Upper lobe of left lung (tissue), 6 donors: ENCODE results near the gene BMP8A. TPM values are rescaled to one million over a fixed set of nuclear protein-coding genes. Genes with fewer than 3 reads are reported as not detected.

Source experiments
- ATAC-seq, 2 donors: fragments of 200-7000 bp; cut with Tn5 transposase; one replicate each; pipeline ENCODE4 v1.9.1; 2022; ENCODE audit warnings: mild to moderate bottlenecking in 2 of 2, moderate library complexity in 2 of 2; ENCODE audit not compliant: low FRiP score in 2 of 2
- DNase-seq, 2 donors: peaks; one replicate each; pipeline ENCODE4 v3.0.0-alpha.2; 2019 to 2020
- H3K27ac ChIP-seq, 4 donors: fragments of 200-600 bp; sonication (generic); one replicate each; pipeline ENCODE4 v1.5.1; 2016 to 2019
- H3K27me3 ChIP-seq, 4 donors: fragments of 200-600 bp; sonication (generic); one replicate each; pipeline ENCODE4 v1.5.1; 2017 to 2019
- H3K36me3 ChIP-seq, 4 donors: fragments of 200-600 bp; sonication (generic); one replicate each; pipeline ENCODE4 v1.5.1; 2016 to 2019
- H3K4me1 ChIP-seq, 4 donors: fragments of 200-600 bp; sonication (generic); one replicate each; pipeline ENCODE4 v1.5.1; 2018 to 2019
- H3K4me3 ChIP-seq, 4 donors: fragments of 200-600 bp; sonication (generic); one replicate each; pipeline ENCODE4 v1.5.1; 2017 to 2019; ENCODE audit warnings: mild to moderate bottlenecking in 2 of 4, moderate library complexity in 1 of 4
- H3K9me3 ChIP-seq, 4 donors: fragments of 200-600 bp; sonication (generic); one replicate each; pipeline ENCODE4 v1.5.1; 2018 to 2019
- CTCF ChIP-seq, 6 experiments: fragments of 450-650 bp in 4 of 6; fragments of 200-600 bp in 2 of 6; sonication (generic) in 2 of 6; IDR thresholded peaks; one replicate each; pipeline ENCODE4 v1.5.1; 2016 to 2019; ENCODE audit warnings: antibody characterized with exemption in 6 of 6
- EP300 ChIP-seq, 4 donors: sonication (generic); formaldehyde crosslinking; IDR thresholded peaks; one replicate each; pipeline ENCODE4 v1.5.1; 2017; ENCODE audit warnings: antibody characterized with exemption in 4 of 4, control low read depth in 2 of 4
- POLR2A ChIP-seq, 4 donors: fragments of 450-650 bp; IDR thresholded peaks; one replicate each; pipeline ENCODE4 v1.5.1; 2016 to 2017; ENCODE audit warnings: antibody characterized with exemption in 4 of 4, mild to moderate bottlenecking in 2 of 4
- POLR2AphosphoS5 ChIP-seq, 2 donors: sonication (generic); formaldehyde crosslinking; IDR thresholded peaks; one replicate each; pipeline ENCODE4 v1.5.1; 2017; ENCODE audit warnings: antibody characterized with exemption in 2 of 2
- WGBS, 2 donors: methylation state at CpG; one replicate each; pipeline ENCODE4 v1.1.5; 2017 to 2018; 5-methylcytosine and 5-hydroxymethylcytosine counted together
- total RNA-seq, 6 donors: library from RNA; depleted of rRNA in 4 of 6; stranded (reverse); fragments of >200 nt in 4 of 6; gene quantifications; one replicate each; pipeline versions ENCODE4 v1.1.0 to v1.2.1, GENCODE V29; 2016 to 2021
- donor health status: DM: no; HTN: no; CAD: no; lungs with moderate emphysema.
- donor health status: DM: no; HTN: yes; CAD: no; lungs with severe emphysema.

Gene BMP8A
- total RNA-seq, 6 donors from 2014 or later: 0.30 to 1.4 (median 0.88) TPM; not detected in 1

- WGBS, 2 donors: 75 to 78% methylated on average over 13 of the region's 13 CpGs
- peak in 1 of 4 donors; percentile 57 for TF ChIP-seq POLR2A (IDR thresholded peaks at IDR 0.05)
- TF ChIP-seq POLR2AphosphoS5 (IDR thresholded peaks at IDR 0.05): peak; percentile 33 to 62
- TF ChIP-seq CTCF (IDR thresholded peaks at IDR 0.05): no peak
- peak in 3 of 4 donors; percentile 11 to 49 (median 46) for TF ChIP-seq EP300 (IDR thresholded peaks at IDR 0.05)
- no peaks in the 10 kb centered on the region for H3K9me3 ChIP-seq
- H3K36me3 ChIP-seq: peaks cover 0 to 17% (median 7%) of the 10 kb centered on the region in 4 donors
- H3K4me3 ChIP-seq: no peak overlapping the region
- peak overlapping the region in 3 of 4 donors; percentile 37 to 54 (median 49) for H3K27ac ChIP-seq
- H3K4me1 ChIP-seq: peaks cover 0 to 11% (median 6%) of the 10 kb centered on the region in 4 donors
- DNase-seq: peak in 1 of 2 donors; percentile 76
- ATAC-seq: peak; percentile 80 to 87
- H3K27me3 ChIP-seq: no peaks in the 10 kb centered on the region
Measured at GRCh38 chr1:39540504-39541031, 49.1 kb downstream of the BMP8A start.

GRCh38 chr1:39542924-39543323, 51.5 kb downstream of the BMP8A start:
- TF ChIP-seq POLR2AphosphoS5 (IDR thresholded peaks at IDR 0.05): no peak
- no peak for TF ChIP-seq CTCF (IDR thresholded peaks at IDR 0.05)
- no peak for TF ChIP-seq EP300 (IDR thresholded peaks at IDR 0.05)
- no peak for TF ChIP-seq POLR2A (IDR thresholded peaks at IDR 0.05)
- no peak for DNase-seq
- peaks cover 0 to 35% (median 21%) of the 10 kb centered on the region in 4 donors for H3K36me3 ChIP-seq
- 97% methylated on average over 5 of the region's 5 CpGs for WGBS, 2 donors
- peaks cover 0 to 11% (median 6%) of the 10 kb centered on the region in 4 donors for H3K4me1 ChIP-seq
- no peaks in the 10 kb centered on the region for H3K27me3 ChIP-seq
- no peak overlapping the region for H3K27ac ChIP-seq
- no peak overlapping the region for H3K4me3 ChIP-seq
- no peaks in the 10 kb centered on the region for H3K9me3 ChIP-seq
- ATAC-seq: no peak

GRCh38 chr1:39544327-39544726, 52.9 kb downstream of the BMP8A start:
- H3K36me3 ChIP-seq: peaks cover 0 to 41% (median 25%) of the 10 kb centered on the region in 4 donors
- H3K4me1 ChIP-seq: peaks cover 0 to 5% (median 2%) of the 10 kb centered on the region in 4 donors
- 67 to 71% methylated on average over 4 of the region's 4 CpGs for WGBS, 2 donors
- TF ChIP-seq CTCF (IDR thresholded peaks at IDR 0.05) (no peak), POLR2A (IDR thresholded peaks at IDR 0.05) (no peak), EP300 (IDR thresholded peaks at IDR 0.05) (no peak)
- H3K9me3 ChIP-seq: no peaks in the 10 kb centered on the region
- ATAC-seq (no peak), DNase-seq (no peak)
- no peak overlapping the region for H3K4me3 ChIP-seq
- no peaks in the 10 kb centered on the region for H3K27me3 ChIP-seq
- H3K27ac ChIP-seq: no peak overlapping the region

GRCh38 chr1:39545531-39545930, 54.1 kb downstream of the BMP8A start:
- H3K27me3 ChIP-seq: no peaks in the 10 kb centered on the region
- DNase-seq: no peak
- H3K9me3 ChIP-seq: no peaks in the 10 kb centered on the region
- no peak for ATAC-seq
- H3K27ac ChIP-seq: no peak overlapping the region
- no peak for TF ChIP-seq POLR2AphosphoS5 (IDR thresholded peaks at IDR 0.05)
- TF ChIP-seq CTCF (IDR thresholded peaks at IDR 0.05): no peak
- TF ChIP-seq EP300 (IDR thresholded peaks at IDR 0.05): no peak
- TF ChIP-seq POLR2A (IDR thresholded peaks at IDR 0.05): no peak
- 90 to 97% methylated on average over 8 to 9 of the region's 9 CpGs for WGBS, 2 donors
- H3K4me3 ChIP-seq: no peak overlapping the region
- H3K36me3 ChIP-seq: peaks cover 0 to 34% (median 23%) of the 10 kb centered on the region in 4 donors
- H3K4me1 ChIP-seq: no peaks in the 10 kb centered on the region

GRCh38 chr1:39554277-39554676, 62.8 kb downstream of the BMP8A start:
- Histone ChIP-seq H3K36me3 (peaks cover 0 to 19% (median 4%) of the 10 kb centered on the region in 4 donors), H3K9me3 (no peaks in the 10 kb centered on the region), H3K27ac (no peak overlapping the region), H3K4me3 (no peak overlapping the region), H3K27me3 (no peaks in the 10 kb centered on the region), H3K4me1 (no peaks in the 10 kb centered on the region)
- no peak for DNase-seq
- no peak for TF ChIP-seq POLR2AphosphoS5 (IDR thresholded peaks at IDR 0.05)
- no peak for TF ChIP-seq EP300 (IDR thresholded peaks at IDR 0.05)
- TF ChIP-seq POLR2A (IDR thresholded peaks at IDR 0.05): no peak
- TF ChIP-seq CTCF (IDR thresholded peaks at IDR 0.05): no peak
- no peak for ATAC-seq
- 90 to 98% methylated on average over 2 of the region's 2 CpGs for WGBS, 2 donors
